ENCODE measurements around the gene THAP12. TPM values are rescaled to one million over a fixed set of nuclear protein-coding genes. Genes with fewer than 3 reads are reported as not detected.

THAP12 gene
- total RNA-seq, 1 experiment from 2014 or later: 27.6 TPM

- no peak for TF ChIP-seq ARID4B (CRISPR knock-in tag; IDR thresholded peaks at IDR 0.05; ENCODE audit: borderline replicate concordance)
- TF ChIP-seq PRRX2 (CRISPR knock-in tag; IDR thresholded peaks at IDR 0.05): no peak
- no peak for TF ChIP-seq CBFB (CRISPR knock-in tag; IDR thresholded peaks at IDR 0.05; ENCODE audit: low read depth)
- TF ChIP-seq EMX1 (CRISPR knock-in tag; IDR thresholded peaks at IDR 0.05): no peak
- TF ChIP-seq, protein P1, sequence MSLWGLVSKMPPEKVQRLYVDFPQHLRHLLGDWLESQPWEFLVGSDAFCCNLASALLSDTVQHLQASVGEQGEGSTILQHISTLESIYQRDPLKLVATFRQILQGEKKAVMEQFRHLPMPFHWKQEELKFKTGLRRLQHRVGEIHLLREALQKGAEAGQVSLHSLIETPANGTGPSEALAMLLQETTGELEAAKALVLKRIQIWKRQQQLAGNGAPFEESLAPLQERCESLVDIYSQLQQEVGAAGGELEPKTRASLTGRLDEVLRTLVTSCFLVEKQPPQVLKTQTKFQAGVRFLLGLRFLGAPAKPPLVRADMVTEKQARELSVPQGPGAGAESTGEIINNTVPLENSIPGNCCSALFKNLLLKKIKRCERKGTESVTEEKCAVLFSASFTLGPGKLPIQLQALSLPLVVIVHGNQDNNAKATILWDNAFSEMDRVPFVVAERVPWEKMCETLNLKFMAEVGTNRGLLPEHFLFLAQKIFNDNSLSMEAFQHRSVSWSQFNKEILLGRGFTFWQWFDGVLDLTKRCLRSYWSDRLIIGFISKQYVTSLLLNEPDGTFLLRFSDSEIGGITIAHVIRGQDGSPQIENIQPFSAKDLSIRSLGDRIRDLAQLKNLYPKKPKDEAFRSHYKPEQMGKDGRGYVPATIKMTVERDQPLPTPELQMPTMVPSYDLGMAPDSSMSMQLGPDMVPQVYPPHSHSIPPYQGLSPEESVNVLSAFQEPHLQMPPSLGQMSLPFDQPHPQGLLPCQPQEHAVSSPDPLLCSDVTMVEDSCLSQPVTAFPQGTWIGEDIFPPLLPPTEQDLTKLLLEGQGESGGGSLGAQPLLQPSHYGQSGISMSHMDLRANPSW (CRISPR knock-in tag; conservative IDR thresholded peaks at IDR 0.05; ENCODE audit: low read depth): no peak
- TF ChIP-seq, protein P2, sequence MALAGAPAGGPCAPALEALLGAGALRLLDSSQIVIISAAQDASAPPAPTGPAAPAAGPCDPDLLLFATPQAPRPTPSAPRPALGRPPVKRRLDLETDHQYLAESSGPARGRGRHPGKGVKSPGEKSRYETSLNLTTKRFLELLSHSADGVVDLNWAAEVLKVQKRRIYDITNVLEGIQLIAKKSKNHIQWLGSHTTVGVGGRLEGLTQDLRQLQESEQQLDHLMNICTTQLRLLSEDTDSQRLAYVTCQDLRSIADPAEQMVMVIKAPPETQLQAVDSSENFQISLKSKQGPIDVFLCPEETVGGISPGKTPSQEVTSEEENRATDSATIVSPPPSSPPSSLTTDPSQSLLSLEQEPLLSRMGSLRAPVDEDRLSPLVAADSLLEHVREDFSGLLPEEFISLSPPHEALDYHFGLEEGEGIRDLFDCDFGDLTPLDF (CRISPR knock-in tag; IDR thresholded peaks at IDR 0.05): no peak
- no peak for TF ChIP-seq ZMAT4 (CRISPR knock-in tag; IDR thresholded peaks at IDR 0.05)
- no peak for TF ChIP-seq NFYB (CRISPR knock-in tag; conservative IDR thresholded peaks at IDR 0.05; ENCODE audit: low read depth)
Measured at GRCh38 chr11:76385903-76386302, 5.0 kb upstream of the THAP12 start (continued).

GRCh38 chr11:76382209-76382608 lies 1.3 kb upstream of the THAP12 start:
- ATAC-seq (no peak), DNase-seq (ENCODE audit: low spot score) (no peak)
- H3K27ac Mint-ChIP-seq: peak overlapping the region; percentile 35; the same call in 1 of the 2 replicates
- H3K4me1 Mint-ChIP-seq: peaks cover 46% of the 10 kb centered on the region
- no peaks in the 10 kb centered on the region for H3K9me3 Mint-ChIP-seq
- no peaks in the 10 kb centered on the region for H3K36me3 Mint-ChIP-seq
- POLR2A ChIA-PET: no interaction called here
- H3K27me3 Mint-ChIP-seq (ENCODE audit: low read depth): peaks cover 3% of the 10 kb centered on the region; the same call in 1 of the 2 replicates
- CTCF ChIA-PET: interaction anchor here (1.1 to 1.2 kb wide), 2 partner anchors 174 to 230 kb away, joined by 3 to 4 read pairs; no protein-coding TSS in a partner anchor
- peak overlapping the region; percentile 96 for H3K4me3 Mint-ChIP-seq
- TF ChIP-seq NFYB (CRISPR knock-in tag; conservative IDR thresholded peaks at IDR 0.05; ENCODE audit: low read depth): no peak
- TF ChIP-seq ZNF396 (CRISPR knock-in tag; IDR thresholded peaks at IDR 0.05; ENCODE audit: borderline replicate concordance): no peak
- no peak for TF ChIP-seq NFE2L1 (CRISPR knock-in tag; IDR thresholded peaks at IDR 0.05)
- no peak for TF ChIP-seq HMGA2 (CRISPR knock-in tag; IDR thresholded peaks at IDR 0.05)
- no peak for TF ChIP-seq ATF3 (CRISPR knock-in tag; conservative IDR thresholded peaks at IDR 0.05)
- no peak for TF ChIP-seq ZNF532 (CRISPR knock-in tag; IDR thresholded peaks at IDR 0.05; ENCODE audit: borderline replicate concordance)
- TF ChIP-seq CTCF (IDR thresholded peaks at IDR 0.05): no peak
- no peak for TF ChIP-seq FOXK1 (CRISPR knock-in tag; IDR thresholded peaks at IDR 0.05)
- TF ChIP-seq, protein P3, sequence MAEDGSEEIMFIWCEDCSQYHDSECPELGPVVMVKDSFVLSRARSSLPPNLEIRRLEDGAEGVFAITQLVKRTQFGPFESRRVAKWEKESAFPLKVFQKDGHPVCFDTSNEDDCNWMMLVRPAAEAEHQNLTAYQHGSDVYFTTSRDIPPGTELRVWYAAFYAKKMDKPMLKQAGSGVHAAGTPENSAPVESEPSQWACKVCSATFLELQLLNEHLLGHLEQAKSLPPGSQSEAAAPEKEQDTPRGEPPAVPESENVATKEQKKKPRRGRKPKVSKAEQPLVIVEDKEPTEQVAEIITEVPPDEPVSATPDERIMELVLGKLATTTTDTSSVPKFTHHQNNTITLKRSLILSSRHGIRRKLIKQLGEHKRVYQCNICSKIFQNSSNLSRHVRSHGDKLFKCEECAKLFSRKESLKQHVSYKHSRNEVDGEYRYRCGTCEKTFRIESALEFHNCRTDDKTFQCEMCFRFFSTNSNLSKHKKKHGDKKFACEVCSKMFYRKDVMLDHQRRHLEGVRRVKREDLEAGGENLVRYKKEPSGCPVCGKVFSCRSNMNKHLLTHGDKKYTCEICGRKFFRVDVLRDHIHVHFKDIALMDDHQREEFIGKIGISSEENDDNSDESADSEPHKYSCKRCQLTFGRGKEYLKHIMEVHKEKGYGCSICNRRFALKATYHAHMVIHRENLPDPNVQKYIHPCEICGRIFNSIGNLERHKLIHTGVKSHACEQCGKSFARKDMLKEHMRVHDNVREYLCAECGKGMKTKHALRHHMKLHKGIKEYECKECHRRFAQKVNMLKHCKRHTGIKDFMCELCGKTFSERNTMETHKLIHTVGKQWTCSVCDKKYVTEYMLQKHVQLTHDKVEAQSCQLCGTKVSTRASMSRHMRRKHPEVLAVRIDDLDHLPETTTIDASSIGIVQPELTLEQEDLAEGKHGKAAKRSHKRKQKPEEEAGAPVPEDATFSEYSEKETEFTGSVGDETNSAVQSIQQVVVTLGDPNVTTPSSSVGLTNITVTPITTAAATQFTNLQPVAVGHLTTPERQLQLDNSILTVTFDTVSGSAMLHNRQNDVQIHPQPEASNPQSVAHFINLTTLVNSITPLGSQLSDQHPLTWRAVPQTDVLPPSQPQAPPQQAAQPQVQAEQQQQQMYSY (CRISPR knock-in tag; IDR thresholded peaks at IDR 0.05): no peak
- TF ChIP-seq CREB1 (CRISPR knock-in tag; IDR thresholded peaks at IDR 0.05): no peak
